Fibroblast of skin of scalp (primary cell): ENCODE measurements around the gene ASGR2.
A peak's percentile ranks its signal among the peaks of the same experiment; 100 is the strongest.
"Not testable (repeated sequence)": the region's sequence is repeated elsewhere in the genome, so short reads cannot be mapped to it uniquely, and the experiment has no call there.

Source experiments
- DNase-seq: peaks from one replicate; pipeline ENCODE4 v3.0.0-alpha.2; 2013

Gene ASGR2

DNA sequence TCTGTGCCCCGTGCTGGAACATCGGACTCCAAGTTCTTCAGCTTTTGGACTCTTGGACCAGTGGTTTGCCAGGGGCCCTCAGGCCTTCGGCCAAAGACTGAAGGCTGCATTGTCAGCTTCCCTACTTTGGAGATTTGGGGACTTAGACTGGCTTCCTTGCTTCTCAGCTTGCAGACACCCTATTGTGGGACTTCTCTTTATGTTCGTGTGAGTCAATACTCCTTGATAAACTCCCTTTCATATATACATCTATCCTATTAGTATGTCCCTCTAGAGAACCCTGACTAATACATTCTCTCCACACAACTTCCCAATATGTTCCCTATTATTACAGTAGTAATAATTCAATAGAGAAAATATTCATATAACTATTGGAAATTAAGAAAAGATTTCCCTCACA is 9.2 kb upstream of the ASGR2 start:
- no peak for DNase-seq

DNA sequence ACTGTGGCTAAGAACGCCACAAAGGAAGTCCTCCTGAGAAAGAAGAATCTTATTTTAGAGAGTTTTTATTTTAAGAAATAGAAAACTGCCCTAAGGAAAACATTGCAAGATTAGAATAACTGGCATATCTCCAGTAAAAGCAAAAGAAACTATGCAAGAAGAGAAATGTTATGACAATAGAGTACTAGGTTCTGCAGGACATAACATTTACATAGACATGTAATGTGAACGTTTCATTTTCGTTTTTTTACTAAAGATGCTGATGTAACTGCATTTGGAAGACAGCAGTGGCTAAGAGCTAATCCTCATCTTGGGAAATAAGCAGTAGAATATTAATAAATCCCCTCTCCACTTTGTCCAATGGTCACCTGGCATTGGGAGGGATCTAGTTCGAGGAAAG is 7.8 kb upstream of the ASGR2 start:
- peak; percentile 39 for DNase-seq

DNA sequence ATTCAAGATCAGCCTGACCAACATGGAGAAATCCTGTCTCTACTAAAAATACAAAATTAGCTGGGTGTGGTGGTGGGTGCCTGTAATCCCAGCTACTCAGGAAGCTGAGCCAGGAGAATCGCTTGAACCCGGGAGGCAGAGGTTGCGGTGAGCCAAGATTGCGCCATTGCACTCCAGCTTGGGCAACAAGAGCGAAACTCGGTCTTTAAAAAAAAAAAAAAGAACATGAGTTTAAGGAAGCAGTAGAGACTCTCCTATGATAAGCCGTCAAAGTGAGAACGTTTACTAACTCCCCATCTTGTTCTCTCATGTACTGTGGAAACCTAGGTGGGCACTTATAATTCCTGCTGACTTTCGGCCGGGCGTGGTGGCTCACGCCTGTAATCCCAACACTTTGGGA is 6.0 kb upstream of the ASGR2 start:
- DNase-seq = not testable (repeated sequence)

DNA sequence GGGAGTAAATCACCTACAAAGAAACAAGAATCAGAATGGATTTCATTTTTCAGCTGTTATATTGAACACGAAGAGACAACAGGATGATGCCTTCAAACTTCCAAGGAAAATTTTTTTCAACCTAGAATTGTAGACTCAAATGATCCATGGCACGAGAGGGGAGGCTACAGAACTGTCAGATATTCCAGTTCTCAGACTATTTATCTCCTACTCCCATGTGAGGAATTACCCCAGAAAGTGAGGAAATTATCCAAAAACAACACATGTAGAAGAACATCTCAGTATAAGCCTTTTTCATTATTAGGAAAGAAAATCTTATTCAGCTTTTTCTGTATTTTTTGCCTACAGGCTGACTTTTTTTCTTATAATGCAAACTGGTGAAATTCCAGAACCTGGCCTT is 5.5 kb upstream of the ASGR2 start:
- no peak for DNase-seq

DNA sequence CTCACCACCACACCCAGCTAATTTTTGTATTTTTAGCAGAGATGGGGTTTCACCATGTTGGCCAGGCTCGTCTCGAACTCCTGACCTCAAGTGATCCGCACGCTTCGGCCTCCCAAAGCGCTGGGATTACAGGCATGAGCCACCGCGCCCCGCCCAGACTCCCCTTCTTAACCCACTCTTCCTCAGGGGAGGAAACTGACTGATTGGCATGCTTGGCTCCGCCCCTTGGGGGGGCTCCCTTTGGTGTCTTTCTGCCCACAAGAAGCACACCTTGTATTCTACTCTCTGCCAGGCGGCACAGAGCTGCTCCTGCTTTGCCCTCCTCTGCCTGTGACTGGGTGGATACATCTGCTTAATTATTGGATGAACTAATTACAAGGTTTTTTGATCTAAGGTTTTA is 4.7 kb upstream of the ASGR2 start:
- no peak for DNase-seq

DNA sequence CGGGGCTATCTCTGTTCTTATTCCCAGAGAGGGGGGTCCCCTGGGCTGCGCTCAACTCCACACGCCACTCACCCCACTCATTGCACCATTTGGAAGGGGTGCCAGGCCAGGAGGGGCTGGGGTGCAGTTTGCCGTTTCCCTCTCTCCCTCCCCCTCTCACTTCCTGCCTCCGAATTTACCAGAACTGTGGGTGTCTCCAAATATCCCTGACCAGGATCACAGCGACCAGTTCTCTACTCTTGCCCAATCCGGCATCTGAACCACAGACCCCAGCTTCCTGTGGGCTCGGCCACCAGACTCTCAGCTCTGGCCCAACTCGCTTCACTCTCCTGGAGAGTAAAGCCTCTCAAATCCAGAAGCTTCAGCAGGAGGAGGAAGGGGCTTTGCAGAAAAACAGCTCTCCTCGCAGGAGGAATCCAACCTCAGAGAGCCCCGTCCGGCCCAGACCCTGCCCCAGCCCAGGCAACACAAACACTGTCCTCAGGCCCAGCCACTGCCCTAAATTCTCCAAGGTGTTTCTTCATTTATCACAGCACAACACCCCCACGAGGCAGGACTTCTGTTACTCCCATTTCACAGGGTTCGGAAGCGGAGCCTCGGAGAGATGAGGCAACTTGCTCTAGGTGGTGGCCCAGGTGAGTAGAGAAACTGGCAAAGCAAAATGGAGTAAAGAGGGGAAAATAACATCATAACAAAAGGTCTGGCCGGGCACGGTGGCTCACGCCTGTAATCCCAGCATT is 423 bp upstream of the ASGR2 start:
- no peak for DNase-seq

DNA sequence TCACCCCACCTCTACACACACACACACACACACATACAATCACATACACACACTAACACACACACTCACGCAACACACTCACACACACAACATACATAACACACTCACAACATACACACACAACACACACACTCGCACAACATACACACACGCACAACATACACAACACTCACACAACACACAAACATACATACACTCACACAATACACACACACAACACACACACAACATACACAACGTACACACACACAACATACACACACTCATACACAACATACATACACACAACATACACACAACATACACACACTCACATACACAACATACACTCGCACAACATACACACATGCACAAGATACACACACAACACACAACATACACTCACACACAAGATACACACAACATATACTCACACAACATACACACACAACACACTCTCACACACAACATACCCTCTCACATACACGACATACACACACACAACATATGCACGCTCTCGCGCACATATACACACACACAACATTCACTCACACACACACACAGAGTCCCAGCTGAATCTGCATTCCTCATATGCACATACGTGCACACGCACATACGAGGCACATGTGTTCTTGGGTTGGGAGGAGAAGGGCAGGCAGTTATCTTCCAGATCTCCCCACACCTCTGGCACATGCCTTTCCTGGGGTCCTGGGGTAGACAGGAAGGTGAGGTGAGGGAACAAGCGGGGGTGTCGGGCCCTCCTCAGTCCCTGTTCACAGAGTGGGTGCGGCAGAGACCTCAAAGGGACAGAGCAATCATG is 1.1 kb downstream of the ASGR2 start:
- DNase-seq = no peak

DNA sequence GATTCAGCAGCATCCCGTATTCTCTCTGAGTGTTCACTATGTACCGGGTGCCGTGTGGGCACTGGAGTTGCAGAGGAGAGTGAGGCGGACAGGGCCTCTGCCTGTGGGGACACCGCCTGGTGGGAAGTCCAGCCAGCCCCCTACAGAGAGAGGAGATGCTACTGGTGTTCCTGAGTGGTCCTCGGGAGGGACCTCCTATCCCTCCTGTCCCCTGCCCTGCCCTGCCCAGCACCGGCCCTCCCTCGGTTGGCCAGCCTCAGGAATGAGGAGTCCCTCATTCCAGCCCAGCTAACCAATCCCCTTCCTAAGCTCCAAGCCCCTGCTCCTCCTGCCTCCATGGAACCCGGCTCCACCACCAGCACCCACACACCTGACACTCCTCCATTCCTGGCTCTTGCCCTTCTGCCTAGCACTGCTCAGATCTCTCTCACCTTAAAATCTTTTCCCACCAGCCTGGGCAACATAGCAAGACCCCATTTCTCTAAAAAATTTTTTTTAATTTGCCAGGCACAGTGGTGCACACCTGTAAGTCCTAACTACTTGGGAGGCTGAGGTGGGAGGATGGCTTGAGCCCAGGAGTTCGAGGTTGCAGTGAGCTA is 2.0 kb downstream of the ASGR2 start:
- DNase-seq = no peak

DNA sequence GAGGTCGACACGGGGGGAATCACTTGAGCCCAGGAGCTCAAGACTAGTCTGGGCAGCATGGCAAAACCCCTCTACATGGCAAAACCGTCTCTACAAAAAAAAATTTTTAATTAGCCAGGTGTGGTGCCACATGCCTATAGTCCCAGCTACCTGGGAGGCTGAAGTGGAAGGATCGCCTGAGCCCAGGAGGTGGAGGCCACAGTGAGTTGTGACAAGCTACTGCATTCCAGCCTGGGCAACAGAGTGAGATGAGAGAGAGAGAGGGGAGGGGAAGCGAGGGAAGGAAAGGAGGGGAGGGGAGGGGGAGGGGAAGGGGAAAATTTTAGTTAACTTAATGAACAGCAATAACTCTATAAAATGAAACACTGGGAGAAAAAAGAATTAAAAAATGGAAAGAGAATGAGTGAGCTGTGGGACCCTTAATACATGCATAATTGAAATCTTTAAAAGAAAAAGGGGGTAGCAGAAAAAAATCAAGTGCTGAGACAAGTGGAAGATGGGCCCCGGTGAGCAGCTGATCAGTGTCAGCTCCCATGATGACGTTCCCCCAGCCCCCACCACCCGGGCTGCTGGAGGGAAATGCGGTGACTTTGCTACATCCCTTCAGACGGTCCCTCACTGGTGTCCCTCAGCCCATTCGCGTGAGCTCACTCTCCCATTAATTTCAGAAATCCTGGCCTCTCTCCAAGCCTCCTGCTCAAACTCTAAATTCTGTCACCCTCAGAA is 2.7 kb downstream of the ASGR2 start:
- DNase-seq = no peak

DNA sequence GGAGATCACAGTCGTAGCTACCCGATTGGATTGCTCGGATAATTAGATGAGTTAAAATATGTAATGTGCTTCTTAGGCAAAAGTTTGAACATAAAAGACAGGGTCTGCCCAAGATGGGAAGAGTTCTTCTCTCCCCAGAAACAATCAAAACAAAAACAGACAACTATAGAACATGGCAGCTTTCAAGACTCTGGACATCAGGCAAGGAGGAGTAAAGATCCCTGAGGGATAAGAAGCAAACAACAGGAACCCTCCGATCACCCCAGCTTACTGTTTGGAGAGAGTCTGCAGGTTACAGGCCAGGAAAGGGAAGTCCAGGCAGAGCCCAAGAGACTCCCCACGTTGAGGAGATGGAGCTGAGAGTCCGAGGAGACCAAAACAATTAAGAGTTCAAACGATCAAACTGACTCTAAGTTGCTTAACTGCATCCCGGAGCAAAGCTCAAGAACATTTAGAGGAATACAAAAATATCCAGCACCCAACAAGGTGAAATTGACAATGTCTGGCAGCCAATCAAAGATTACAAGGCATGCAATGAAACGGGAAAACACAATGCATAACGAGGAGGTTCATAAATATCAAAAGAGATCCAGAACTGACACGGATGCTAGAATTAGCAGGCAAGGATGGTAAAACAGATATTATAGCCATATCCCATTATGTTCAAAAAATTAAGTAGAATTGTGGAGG is 3.9 kb downstream of the ASGR2 start:
- DNase-seq = no peak

DNA sequence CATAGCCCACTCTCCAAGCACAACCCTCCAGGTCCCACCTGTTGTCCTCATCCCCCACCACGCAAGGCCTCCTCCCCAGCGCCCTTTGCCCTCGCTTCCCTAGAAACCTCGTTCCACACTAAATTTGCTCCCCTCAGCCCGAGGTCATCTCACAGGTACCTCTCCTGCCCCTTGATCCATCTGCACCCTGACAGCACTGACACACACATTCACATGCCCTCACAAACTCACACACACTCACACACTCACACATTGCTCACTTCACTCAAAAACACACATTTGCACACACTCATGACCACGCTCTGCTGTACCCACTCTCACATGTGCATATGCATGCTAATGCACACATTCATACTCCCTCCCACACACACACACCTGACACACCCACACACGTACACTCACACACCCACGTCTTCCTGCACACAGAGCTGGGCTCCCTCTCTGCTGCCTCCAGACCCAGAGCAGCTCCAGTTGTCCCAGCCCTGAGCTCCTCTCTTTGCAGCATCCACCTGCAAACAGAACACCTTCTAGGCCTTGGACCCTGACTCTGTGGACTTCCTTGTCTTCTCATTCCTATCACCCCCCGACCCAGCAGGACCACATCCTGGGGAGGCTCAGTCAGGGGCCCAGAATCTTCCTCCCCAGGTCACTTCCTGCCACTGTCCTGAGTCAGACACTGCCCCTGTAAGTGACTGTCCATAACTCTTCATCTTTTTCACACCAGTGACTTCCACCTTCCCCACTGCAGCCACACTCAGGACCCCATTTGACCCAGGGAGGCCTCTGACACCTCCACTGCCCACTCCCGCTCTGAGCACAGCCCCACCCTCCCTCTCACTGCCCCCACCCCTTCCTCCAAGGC is 4.9 kb downstream of the ASGR2 start:
- no peak for DNase-seq

DNA sequence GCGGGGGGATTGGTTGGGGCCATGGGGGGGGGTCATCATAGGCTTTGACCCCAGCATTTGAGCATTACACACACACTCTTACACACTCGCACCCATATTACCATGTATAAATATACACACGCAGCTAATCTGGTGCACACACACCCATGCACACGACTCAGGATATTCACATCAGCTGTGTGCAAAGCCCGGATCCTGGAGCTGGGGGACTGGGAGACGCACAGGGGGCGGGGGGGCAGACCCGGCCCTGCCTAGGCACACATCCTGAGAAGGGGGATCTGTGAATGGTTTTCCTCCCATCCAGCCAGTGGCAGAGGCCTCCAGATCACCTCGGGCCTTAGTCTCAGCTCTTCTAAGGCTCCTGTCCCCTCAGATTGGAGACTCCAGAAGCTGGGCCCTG is 5.6 kb downstream of the ASGR2 start:
- no peak for DNase-seq

DNA sequence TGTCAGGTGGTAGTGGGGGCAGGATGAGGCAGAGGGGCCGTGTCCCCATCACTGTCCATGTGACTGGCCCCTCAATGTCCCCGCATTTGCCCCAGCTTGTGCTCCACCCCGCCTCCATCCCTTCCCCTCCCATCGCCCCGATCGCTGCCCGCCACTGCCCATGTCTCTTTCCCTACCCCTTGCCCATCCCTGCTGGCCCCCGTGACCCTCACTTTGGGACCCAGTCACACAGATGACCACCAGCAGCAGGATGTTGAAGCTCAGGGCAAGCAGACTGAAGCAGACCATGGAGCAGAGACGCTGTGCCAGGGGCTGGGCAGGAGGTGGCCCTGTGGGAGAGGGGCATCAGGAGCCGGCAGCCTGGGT is 6.1 kb downstream of the ASGR2 start:
- no peak for DNase-seq

DNA sequence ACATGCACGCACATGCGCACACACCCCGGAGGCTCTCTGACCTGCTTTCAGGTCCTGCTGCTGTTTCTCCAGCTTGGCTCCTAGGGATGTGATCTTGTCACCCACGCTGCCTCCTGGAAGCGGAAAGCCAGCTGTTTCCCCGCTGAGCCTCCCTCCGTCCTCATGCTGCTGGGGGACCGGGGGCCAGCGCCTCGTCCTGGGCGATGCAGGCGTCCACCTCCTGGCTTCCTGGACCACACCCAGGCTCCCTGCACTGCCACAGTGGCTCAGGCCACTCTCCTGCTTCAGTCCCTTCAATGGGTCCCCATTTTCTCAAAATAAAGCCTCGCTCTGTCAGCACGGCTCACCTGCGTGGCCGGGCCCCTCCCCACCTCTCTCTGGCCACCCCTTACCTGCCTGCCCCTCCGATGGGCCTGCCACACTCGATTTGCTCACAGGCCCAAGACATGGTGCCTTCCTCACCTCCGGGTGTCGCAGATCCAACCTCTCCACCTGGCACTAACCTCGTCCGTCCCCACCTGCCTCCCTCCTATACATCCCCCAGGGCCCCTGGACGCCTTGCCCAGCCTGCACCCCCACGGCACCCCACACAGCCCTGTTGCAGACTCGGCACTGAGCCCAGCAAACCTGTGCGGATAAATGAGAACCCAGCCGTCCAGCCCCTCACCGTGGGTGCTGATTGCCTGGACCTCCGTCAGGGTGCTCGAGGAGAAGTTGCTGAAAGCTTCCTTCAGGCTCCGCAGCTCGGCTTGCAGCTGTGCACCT is 6.6 kb downstream of the ASGR2 start:
- DNase-seq = no peak

DNA sequence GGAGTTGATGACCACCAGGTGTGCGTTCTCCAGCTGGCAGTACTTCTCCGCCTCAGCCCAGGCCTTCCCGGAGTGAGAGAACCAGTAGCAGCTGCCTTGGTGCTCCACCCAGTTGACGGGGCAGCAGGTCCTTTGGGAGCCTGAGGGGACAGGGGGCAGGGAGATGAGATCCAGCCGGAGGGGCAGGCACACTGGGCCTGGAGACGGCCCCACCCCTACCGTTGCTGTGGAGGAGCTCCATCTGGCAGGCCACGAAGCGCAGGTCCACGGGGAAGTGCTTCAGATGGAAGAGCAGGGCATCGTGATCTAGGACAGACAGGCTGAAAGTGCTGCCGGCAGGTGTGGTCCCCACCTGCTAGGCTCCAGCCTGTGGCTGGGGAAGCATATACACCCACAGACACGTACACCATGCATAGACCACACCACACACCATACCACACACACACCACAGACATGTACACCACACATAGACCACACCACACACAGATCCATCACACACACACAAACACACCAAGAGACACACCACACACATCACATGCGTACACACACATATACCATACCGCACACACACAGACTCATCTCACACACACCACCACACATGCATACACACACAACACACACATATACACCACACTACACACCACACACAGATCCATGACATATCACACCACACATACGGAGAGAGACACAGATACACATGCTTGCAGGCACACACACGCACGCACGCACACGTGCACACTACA is 7.4 kb downstream of the ASGR2 start:
- DNase-seq = no peak

DNA sequence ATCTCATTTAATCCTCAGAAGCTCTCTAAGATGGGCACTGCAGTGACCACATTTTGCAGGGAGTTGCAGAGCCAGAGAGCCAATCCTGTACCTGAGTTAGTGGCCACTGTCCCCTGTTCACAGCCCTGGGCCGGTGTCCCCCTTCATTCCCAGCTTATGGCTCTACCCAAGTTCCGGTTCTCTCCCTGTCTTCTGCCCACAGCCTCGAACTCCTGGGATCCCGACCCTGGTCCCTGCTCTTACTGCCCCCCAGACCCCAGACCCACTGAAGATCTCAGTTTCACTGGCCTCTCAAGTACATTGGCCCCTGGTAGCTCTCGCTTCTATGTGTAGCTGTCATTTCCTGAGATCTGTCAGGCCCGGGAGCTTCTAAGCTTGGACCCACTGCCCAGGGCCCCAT is 12.2 kb downstream of the ASGR2 start:
- no peak for DNase-seq

DNA sequence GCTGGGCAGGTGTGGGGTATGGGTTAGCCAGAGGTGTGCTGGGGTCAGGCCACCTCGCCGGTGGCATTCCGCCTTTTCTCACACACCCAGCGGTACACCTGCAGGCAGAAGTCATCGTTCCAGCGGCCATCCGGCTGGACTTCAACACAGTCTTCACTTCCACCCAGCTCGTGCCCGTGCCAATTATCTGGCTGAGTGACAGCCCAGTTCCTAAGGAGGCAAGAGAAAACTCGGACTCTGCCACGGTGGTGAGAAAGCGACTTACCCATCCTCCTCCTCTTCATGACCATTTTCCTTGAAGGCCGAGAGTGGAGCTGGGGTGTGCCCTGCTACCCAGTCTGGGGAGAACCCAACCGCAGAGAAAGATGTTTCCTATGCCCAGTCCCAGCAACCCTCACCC is 13.1 kb downstream of the ASGR2 start:
- no peak for DNase-seq

DNA sequence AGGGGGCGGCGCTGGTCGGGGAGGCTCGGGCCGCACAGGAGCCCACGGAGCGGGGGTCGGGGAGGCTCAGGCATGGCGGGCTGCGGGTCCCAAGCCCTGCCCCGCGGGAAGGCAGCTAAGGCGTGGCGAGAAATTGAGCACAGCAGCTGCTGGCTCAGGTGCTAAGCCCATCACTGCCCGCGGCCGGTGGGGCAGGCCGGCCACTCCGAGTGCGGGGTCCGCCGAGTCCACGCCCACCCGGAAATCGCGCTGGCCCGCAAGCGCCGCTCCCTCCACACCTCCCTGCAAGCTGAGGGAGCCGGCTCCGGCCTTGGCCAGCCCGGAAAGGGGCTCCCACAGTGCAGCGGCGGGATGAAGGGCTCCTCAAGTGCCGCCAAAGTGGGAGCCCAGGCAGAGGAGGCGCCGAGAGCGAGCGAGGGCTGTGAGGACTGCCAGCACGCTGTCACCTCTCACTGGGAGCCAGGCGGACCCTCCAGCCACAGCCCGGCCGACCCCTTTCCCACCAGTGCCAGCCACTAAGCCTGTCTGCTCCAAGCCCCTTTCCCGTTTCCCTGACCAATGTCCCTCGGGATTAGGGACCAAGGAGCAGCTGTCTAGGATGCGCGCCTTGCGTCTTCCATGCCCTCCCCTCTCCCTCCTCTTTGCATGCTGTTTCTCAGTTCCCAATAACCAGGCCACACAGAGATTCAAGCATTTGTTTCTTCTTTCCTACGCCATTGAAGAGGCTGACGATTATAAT is 13.8 kb downstream of the ASGR2 start:
- DNase-seq = not testable (repeated sequence)

DNA sequence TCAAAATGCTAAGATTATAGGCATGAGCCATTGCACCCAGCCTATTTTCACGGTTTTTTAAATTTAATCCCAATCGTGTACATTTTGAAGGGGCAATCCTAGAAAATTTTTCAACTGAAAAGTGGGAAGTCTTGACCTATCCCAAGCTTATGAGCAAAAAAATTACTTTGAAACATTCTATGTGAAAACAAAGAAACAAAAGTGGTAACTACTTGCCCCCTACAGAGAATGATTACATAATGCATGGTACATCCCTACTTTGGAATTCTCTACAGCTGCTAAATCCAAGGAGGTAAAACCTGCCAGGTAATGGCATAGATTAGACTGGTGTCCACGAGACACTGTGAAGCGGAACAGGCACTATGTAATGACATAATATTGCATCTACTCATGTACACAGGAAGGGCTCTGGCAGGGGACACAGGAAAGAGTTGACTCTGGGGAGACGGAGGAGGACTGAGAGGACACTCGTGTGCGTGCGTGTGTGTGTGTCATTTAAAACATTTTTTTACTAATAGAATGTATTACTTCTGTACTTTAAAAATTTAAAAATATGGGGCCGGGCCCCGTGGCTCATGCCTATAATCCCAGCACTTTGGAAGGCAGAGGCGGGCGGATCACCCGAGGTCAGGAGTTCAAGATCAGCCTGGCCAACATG is 15.7 kb downstream of the ASGR2 start:
- no peak for DNase-seq
